Measurements from ENCODE around the gene SYCP3. TPM values are rescaled to one million over a fixed set of nuclear protein-coding genes. Genes with fewer than 3 reads are reported as not detected.

Gene SYCP3
- total and polyA plus RNA-seq, 9 donors, result 0.07 to 0.31 TPM; not detected in 7

- Histone ChIP-seq H3K4me3 (no peak overlapping the region), H3K27ac (no peak overlapping the region), H3K36me3 (no peaks in the 10 kb centered on the region), H3K9me3 (no peaks in the 10 kb centered on the region), H3K4me1 (ENCODE audit: insufficient read depth) (peaks cover 2% of the 10 kb centered on the region), H3K27me3 (no peaks in the 10 kb centered on the region)
- WGBS, 3 donors, result 86 to 93% (median 92%) methylated on average over 4 of the region's 4 CpGs
- DNase-seq, result no peak
- TF ChIP-seq POLR2A (IDR thresholded peaks at IDR 0.05) (no peak), CTCF (IDR thresholded peaks at IDR 0.05) (no peak), EP300 (IDR thresholded peaks at IDR 0.05) (no peak)
- intact Hi-C loops (cut with DNase I), result no loop called here
These were observed 22.5 kb upstream of the SYCP3 start for GRCh38 chr12:101761781-101762180.

GRCh38 chr12:101761350-101761749 lies 22.1 kb upstream of the SYCP3 start:
- no peak overlapping the region for H3K27ac ChIP-seq
- no peaks in the 10 kb centered on the region for H3K27me3 ChIP-seq
- DNase-seq, result no peak
- WGBS, 3 donors, result 73 to 78% (median 74%) methylated on average over 5 of the region's 5 CpGs
- H3K4me3 ChIP-seq, result no peak overlapping the region
- intact Hi-C loops (cut with DNase I), result no loop called here
- no peaks in the 10 kb centered on the region for H3K36me3 ChIP-seq
- TF ChIP-seq CTCF (IDR thresholded peaks at IDR 0.05) (no peak), POLR2A (IDR thresholded peaks at IDR 0.05) (no peak), EP300 (IDR thresholded peaks at IDR 0.05) (no peak)
- no peaks in the 10 kb centered on the region for H3K9me3 ChIP-seq
- H3K4me1 ChIP-seq (ENCODE audit: insufficient read depth), result peaks cover 2% of the 10 kb centered on the region

GRCh38 chr12:101759396-101760047 lies 20.3 kb upstream of the SYCP3 start:
- no peak overlapping the region for H3K4me3 ChIP-seq
- DNase-seq, result no peak
- TF ChIP-seq CTCF (IDR thresholded peaks at IDR 0.05), result peak; percentile 13 to 72 (median 44)
- TF ChIP-seq POLR2A (IDR thresholded peaks at IDR 0.05), result no peak
- H3K36me3 ChIP-seq, result no peaks in the 10 kb centered on the region
- H3K9me3 ChIP-seq, result no peaks in the 10 kb centered on the region
- no peak overlapping the region for H3K27ac ChIP-seq
- no peaks in the 10 kb centered on the region for H3K27me3 ChIP-seq
- peaks cover 2% of the 10 kb centered on the region for H3K4me1 ChIP-seq (ENCODE audit: insufficient read depth)
- intact Hi-C loops (cut with DNase I), result loop anchor here in 1 of 4 donors (10.0 kb wide), 1 partner anchor 345 kb away; no protein-coding TSS in a partner anchor
- WGBS, 3 donors, result 61 to 62% (median 62%) methylated on average over 5 of the region's 5 CpGs

GRCh38 chr12:101750152-101750551 lies 10.9 kb upstream of the SYCP3 start:
- no peaks in the 10 kb centered on the region for H3K4me1 ChIP-seq (ENCODE audit: insufficient read depth)
- no peak overlapping the region for H3K4me3 ChIP-seq
- no peak overlapping the region for H3K27ac ChIP-seq
- no peaks in the 10 kb centered on the region for H3K36me3 ChIP-seq
- intact Hi-C loops (cut with DNase I), result loop anchor here in 1 of 4 donors (10.0 kb wide), 1 partner anchor 335 kb away; no protein-coding TSS in a partner anchor
- no peaks in the 10 kb centered on the region for H3K9me3 ChIP-seq
- 95 to 98% (median 95%) methylated on average over 4 of the region's 4 CpGs for WGBS, 3 donors
- no peak for TF ChIP-seq EP300 (IDR thresholded peaks at IDR 0.05)
- TF ChIP-seq CTCF (IDR thresholded peaks at IDR 0.05), result no peak
- TF ChIP-seq POLR2A (IDR thresholded peaks at IDR 0.05), result no peak
- no peak for DNase-seq
- no peaks in the 10 kb centered on the region for H3K27me3 ChIP-seq
